HG02970 (cell line): ENCODE results near the gene PHF21A.
"Not testable (repeated sequence)": the region's sequence is repeated elsewhere in the genome, so short reads cannot be mapped to it uniquely, and the experiment has no call there.

Experiments used
- ATAC-seq: cut with Tn5 transposase; IDR thresholded peaks from one replicate; pipeline ENCODE4 v1.9.1; 2021; ENCODE audit warnings: mild to moderate bottlenecking, moderate library complexity, moderate number of reproducible peaks; ENCODE audit not compliant: unreplicated experiment, low FRiP score

The PHF21A gene

GRCh38 chr11:45910623-45911022, 210.6 kb downstream of the PHF21A start:
- no peak for ATAC-seq

DNA sequence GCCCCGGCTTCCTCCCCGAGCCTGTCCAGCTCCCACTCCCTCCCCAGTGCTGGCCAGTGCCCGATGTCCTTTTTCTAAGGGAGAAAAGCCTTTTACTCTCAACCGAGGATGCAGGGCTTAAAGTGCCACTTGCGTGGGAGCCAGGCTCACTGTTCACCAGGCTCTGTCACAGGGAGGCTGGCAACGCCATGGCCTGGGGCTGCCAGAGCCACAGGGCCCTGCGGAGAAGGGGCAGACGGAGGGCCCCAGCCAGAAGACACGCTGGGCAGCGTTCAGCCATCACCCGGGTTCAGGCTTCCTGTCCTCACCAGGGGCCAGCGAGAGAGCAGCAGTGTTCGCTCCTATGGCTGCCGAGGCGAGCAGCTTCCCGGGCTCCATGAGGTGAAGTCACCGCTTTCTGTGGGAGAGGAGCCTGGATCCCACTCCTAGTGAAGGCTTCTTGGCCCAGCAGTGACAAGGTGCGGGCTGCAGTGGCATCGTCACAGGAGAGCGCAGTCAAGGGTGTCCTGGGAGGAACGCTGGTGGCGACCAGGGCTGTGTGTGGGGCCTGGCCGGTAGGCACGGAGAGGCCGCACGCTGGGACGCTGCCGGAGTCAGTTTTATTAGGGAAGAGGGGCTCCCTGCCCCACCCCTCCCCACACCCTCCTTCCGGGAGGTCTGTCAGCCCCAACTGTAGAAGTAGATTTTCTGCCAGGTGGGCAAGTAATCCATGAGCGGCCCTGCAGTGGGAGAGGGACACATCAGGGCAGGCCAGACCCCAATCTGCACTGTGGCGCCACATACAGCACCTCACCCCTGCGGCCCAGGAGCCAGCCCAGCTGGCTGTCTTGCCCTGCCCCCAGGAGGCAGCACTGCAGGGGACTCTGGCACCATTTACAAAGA, 211.4 kb downstream of the PHF21A start:
- no peak for ATAC-seq

DNA sequence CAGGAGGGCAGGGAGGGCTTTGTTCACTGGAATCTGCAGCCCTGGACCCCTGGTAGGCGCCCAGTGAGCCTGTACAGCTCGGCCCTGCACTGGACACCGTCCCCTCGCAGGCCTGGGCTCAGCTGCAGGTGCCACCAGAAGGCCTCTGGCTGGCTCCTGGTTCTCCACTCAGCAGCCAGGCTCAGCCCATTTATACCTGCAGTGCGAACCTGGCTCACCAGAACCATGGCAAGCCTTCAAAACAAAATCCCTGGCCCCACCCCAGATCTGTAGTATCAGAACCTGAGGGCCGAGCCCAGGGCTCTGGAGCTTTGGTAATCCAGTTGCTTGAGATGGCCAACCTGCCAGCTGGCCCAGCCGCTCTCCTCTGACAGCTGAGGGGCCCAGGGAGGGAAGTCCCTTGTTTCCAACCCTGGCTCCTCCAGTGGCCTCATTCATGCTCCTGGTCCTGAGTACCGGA, 213.3 kb downstream of the PHF21A start:
- no peak for ATAC-seq

DNA sequence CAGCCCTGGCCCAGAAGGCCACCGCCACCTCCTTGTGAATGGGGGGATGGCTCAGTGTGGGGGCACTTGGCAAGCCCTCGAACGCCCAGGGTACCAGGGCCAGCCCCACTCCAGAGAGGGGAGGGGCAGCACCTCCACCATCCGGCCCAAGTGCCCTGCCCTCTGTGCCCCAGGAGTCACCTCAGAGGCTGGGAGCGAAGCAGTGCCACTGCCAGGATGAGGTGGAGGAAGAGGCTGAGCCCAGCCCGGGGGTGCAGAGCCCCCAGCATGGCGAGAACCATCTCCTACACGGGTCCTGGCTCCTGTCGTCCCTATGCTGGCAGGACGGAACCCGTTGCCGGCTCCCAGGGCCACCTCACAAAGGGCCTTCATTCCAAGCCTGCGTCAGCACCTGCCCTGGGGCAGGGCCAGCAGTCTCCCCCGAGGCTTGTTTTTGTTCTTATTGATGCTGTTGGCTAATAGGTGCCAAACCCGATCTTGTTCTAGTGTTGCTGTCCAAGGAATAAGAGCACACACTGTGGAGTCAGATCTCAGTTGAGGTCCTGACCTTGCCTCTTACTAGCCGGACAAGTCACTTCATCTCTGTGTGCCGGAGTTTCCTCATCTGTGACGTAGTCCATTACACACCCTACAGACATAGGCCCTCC, 214.2 kb downstream of the PHF21A start, which contains the start of gene FREY1:
TSS of gene FREY1 (minus strand) at position 307 of the 647 bp plus-strand sequence. CDS start at position 281, 26 bp downstream.
- ATAC-seq = no peak

GRCh38 chr11:45906096-45906682, 215.1 kb downstream of the PHF21A start:
- no peak for ATAC-seq

DNA sequence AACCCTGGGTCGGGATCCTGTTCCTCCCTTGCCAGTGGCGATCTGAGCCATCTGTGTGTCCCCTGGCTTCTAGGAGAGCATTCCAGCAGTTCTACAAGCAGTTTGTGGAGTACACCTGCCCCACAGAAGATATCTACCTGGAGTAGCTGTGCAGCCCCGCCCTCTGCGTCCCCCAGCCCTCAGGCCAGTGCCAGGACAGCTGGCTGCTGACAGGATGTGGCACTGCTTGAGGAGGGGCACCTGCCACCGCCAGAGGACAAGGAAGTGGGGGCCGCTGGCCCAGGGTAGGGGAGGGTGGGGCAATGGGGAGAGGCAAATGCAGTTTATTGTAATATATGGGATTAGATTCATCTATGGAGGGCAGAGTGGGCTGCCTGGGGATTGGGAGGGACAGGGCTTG, 215.7 kb downstream of the PHF21A start:
- not testable (repeated sequence) for ATAC-seq

DNA sequence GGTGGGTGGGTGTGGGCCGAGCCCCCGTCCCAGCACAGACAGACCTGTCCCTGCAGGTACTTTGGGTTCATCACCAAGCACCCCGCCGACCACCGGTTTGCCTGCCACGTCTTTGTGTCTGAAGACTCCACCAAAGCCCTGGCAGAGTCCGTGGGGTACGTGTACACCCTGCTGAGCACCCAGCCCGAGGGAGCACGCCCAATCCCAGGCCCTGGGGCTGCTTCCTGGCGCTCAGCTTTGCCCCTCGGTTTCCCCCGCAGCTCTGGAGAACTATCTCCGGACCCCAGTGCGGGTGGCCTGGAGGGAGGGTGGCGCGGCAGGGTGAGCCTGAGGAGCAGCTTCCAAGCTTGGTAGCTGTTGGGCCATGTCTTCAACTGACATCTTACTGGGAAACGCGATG, 216.2 kb downstream of the PHF21A start:
- ATAC-seq = no peak

DNA sequence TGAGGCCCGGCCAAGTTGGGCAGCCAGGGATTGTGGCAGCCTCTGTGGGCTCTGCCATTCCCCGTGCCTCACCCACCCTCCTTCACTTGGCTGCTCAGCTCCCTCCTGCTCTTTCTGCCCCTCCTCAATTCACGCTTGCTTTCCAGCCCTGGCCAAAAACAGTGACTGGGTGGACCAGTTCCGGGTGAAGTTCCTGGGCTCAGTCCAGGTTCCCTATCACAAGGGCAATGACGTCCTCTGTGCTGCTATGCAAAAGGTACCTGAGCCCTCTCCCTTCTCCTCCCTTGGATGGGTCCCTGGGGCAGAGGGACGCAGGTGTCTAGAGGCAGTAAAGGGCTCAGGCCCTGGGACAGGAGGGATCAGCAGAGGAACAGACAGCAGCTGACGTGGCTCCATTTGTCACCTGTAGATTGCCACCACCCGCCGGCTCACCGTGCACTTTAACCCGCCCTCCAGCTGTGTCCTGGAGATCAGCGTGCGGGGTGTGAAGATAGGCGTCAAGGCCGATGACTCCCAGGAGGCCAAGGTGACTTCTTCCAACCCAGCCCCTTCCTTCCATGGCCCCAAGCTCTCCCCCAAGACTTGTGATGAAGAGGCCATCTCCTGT, 216.8 kb downstream of the PHF21A start:
- ATAC-seq = no peak

- ATAC-seq = no peak
Measured at GRCh38 chr11:45902452-45903380, 218.5 kb downstream of the PHF21A start.

- no peak for ATAC-seq
Measured at GRCh38 chr11:45901626-45902025, 219.6 kb downstream of the PHF21A start.

- ATAC-seq = no peak
Measured at GRCh38 chr11:45900916-45901617, 220.2 kb downstream of the PHF21A start.

GRCh38 chr11:45900175-45900800, 221.0 kb downstream of the PHF21A start:
- ATAC-seq = not testable (repeated sequence)

GRCh38 chr11:45899448-45900174, 221.6 kb downstream of the PHF21A start:
- ATAC-seq = no peak

GRCh38 chr11:45899086-45899447, 222.2 kb downstream of the PHF21A start:
- ATAC-seq = no peak

- no peak for ATAC-seq
Measured at GRCh38 chr11:45897556-45897955, 223.7 kb downstream of the PHF21A start.

GRCh38 chr11:45896422-45896984, 224.8 kb downstream of the PHF21A start:
- no peak for ATAC-seq

DNA sequence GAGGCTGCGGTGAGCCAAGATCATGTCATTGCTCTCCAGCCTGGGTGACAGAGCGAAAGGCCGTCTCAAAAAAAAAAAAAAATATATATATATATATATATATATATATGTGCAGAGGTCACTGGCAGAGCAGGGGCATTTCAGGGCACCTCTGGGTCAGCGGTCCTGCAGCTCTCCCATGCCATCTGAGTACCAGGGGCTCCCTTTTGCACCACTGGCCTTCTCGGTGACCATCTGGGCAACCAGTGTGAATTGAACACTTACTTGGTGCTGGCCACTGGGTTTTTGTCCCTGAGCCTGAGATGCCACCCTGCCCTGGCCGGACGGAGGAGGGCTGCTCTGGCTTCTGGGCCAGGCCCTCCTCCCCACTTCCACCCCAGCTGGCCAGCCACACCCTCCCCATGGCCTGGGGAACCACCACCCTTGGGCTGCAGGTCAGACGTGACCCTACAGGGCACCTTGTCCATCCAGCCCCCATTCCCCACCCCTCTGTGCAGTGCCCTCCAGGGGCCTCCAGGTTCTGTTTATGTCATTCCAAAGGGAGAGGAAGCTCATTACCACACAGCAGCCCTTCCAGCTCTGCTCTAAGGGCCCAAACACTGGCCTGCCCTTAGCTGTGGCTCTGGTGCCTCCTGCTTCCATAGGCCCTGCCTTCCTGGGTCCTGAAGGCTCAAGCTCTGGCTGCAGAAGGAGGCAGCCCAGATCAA, 225.5 kb downstream of the PHF21A start:
- no peak for ATAC-seq
